MM.1S (cell line): ENCODE results near the gene G0S2.

Source experiments
- DNase-seq: peaks from one replicate; pipeline ENCODE4 v3.0.0-alpha.2; 2015
- H2AFZ ChIP-seq: fragments of 300-600 bp; sonication (generic); 2 replicates; pipeline ENCODE4 v1.6.0; 2016; ENCODE audit warnings: antibody characterized with exemption, low read length
- H3F3A ChIP-seq: fragments of 300-600 bp; sonication (generic); 2 replicates; pipeline ENCODE4 v1.6.1; 2016; ENCODE audit warnings: mild to moderate bottlenecking, antibody characterized with exemption, low read length, moderate library complexity, mixed read lengths; ENCODE audit not compliant: insufficient read depth
- H3K27ac ChIP-seq: fragments of 300-600 bp; sonication (generic); 2 replicates; pipeline ENCODE4 v1.5.1; 2016; ENCODE audit warnings: mild to moderate bottlenecking, low read length
- H3K27me3 ChIP-seq: fragments of 300-600 bp; sonication (generic); replicated peaks from 2 replicates; pipeline ENCODE4 v1.6.0; 2016; ENCODE audit warnings: low read length; ENCODE audit not compliant: insufficient read depth
- H3K36me3 ChIP-seq: fragments of 300-600 bp; sonication (generic); replicated peaks from 2 replicates; pipeline ENCODE4 v1.6.1; 2016; ENCODE audit warnings: mild to moderate bottlenecking, low read length, mixed read lengths; ENCODE audit not compliant: insufficient read depth
- H3K4me1 ChIP-seq: fragments of 300-600 bp; sonication (generic); 2 replicates; pipeline ENCODE4 v1.6.1; 2016; ENCODE audit warnings: low read length, mixed read lengths
- H3K4me2 ChIP-seq: fragments of 300-600 bp; sonication (generic); 2 replicates; pipeline ENCODE4 v1.6.0; 2016; ENCODE audit warnings: low read depth, low read length
- H3K4me3 ChIP-seq: fragments of 300-600 bp; sonication (generic); 2 replicates; pipeline ENCODE4 v1.5.1; 2016; ENCODE audit warnings: low read length, mixed read lengths
- H3K79me2 ChIP-seq: fragments of 300-600 bp; sonication (generic); 2 replicates; pipeline ENCODE4 v1.6.1; 2016; ENCODE audit warnings: mixed run types, low read length, mixed read lengths
- H3K9ac ChIP-seq: fragments of 300-600 bp; sonication (generic); 2 replicates; pipeline ENCODE4 v1.6.1; 2016; ENCODE audit warnings: low read length, mixed read lengths
- H3K9me2 ChIP-seq: fragments of 300-600 bp; sonication (generic); replicated peaks from 2 replicates; pipeline ENCODE4 v1.6.1; 2016; ENCODE audit warnings: mild to moderate bottlenecking, low read length, mixed read lengths; ENCODE audit not compliant: insufficient read depth
- H3K9me3 ChIP-seq: fragments of 300-600 bp; sonication (generic); replicated peaks from 2 replicates; pipeline ENCODE4 v1.6.1; 2016; ENCODE audit warnings: mild to moderate bottlenecking, low read length, mixed read lengths; ENCODE audit not compliant: insufficient read depth
- H4K20me1 ChIP-seq: fragments of 300-600 bp; sonication (generic); 2 replicates; pipeline ENCODE4 v1.6.1; 2016; ENCODE audit warnings: mild to moderate bottlenecking, low read length, moderate library complexity, mixed read lengths; ENCODE audit not compliant: insufficient read depth
- EZH2 ChIP-seq: fragments of 300-600 bp; sonication (generic); optimal IDR thresholded peaks from 2 replicates; pipeline ENCODE3; 2017; ENCODE audit warnings: low read depth, mild to moderate bottlenecking, antibody characterized with exemption, low read length, mixed read lengths
- EZH2phosphoT487 ChIP-seq: fragments of 300-600 bp; sonication (generic); IDR thresholded peaks from 2 replicates; pipeline ENCODE4 v1.6.1; 2018; ENCODE audit warnings: antibody characterized with exemption, low read length
- TF ChIP-seq, protein P1 (sequence below): fragments of 300-600 bp; sonication (generic); IDR thresholded peaks from 2 replicates; pipeline ENCODE4 v1.5.1; 2016; ENCODE audit warnings: antibody characterized with exemption, low read length, mixed read lengths

Gene G0S2

GRCh38 chr1:209659909-209660308 is 15.3 kb upstream of the G0S2 start:
- TF ChIP-seq EZH2phosphoT487 = no peak
- no peak for TF ChIP-seq EZH2
- TF ChIP-seq, protein P1, sequence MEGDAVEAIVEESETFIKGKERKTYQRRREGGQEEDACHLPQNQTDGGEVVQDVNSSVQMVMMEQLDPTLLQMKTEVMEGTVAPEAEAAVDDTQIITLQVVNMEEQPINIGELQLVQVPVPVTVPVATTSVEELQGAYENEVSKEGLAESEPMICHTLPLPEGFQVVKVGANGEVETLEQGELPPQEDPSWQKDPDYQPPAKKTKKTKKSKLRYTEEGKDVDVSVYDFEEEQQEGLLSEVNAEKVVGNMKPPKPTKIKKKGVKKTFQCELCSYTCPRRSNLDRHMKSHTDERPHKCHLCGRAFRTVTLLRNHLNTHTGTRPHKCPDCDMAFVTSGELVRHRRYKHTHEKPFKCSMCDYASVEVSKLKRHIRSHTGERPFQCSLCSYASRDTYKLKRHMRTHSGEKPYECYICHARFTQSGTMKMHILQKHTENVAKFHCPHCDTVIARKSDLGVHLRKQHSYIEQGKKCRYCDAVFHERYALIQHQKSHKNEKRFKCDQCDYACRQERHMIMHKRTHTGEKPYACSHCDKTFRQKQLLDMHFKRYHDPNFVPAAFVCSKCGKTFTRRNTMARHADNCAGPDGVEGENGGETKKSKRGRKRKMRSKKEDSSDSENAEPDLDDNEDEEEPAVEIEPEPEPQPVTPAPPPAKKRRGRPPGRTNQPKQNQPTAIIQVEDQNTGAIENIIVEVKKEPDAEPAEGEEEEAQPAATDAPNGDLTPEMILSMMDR = no peak
- H3K9me3 ChIP-seq = no peaks in the 10 kb centered on the region
- DNase-seq = no peak
- no peak overlapping the region for H3K4me3 ChIP-seq
- H3K27ac ChIP-seq = no peak overlapping the region
- H3K4me2 ChIP-seq = peak overlapping the region; percentile 4; the same call in 1 of the 2 replicates
- no peaks in the 10 kb centered on the region for H3K27me3 ChIP-seq
- H4K20me1 ChIP-seq = no peaks in the 10 kb centered on the region
- no peaks in the 10 kb centered on the region for H3F3A ChIP-seq
- no peak overlapping the region for H3K9ac ChIP-seq
- no peaks in the 10 kb centered on the region for H3K36me3 ChIP-seq
- no peaks in the 10 kb centered on the region for H3K9me2 ChIP-seq
- no peaks in the 10 kb centered on the region for H3K79me2 ChIP-seq
- peaks cover 9% of the 10 kb centered on the region; the same call in 1 of the 2 replicates for H3K4me1 ChIP-seq
- H2AFZ ChIP-seq = peak overlapping the region; percentile 2; the same call in 1 of the 2 replicates

DNA sequence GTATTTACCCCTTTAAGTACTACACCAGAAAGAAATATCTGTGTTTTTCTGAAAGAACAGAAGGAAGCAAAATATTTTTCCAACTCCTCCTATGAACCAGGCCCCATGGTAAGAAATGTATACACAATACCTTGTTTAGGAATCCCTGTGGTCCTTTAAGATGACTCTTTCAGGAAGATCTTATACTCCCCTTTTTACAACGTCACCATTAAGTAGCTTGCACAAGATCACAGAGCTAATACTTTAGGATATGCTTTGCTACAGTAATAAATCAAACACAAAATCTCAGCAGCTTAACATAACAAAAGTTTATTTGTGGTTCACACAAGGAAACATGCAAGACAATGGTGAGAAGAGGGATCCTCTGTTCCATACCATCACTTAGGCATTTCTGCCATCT is 14.1 kb upstream of the G0S2 start:
- Histone ChIP-seq H3K79me2 (no peaks in the 10 kb centered on the region), H2AFZ (no peak overlapping the region), H3K4me1 (peaks cover 9% of the 10 kb centered on the region; the same call in 1 of the 2 replicates), H3K4me3 (no peak overlapping the region), H3K36me3 (no peaks in the 10 kb centered on the region), H3K9me3 (no peaks in the 10 kb centered on the region), H3F3A (no peaks in the 10 kb centered on the region), H3K9me2 (no peaks in the 10 kb centered on the region), H3K9ac (no peak overlapping the region), H3K27me3 (no peaks in the 10 kb centered on the region), H3K4me2 (no peak overlapping the region), H3K27ac (no peak overlapping the region), H4K20me1 (no peaks in the 10 kb centered on the region)
- no peak for DNase-seq
- TF ChIP-seq, protein P1 = no peak
- TF ChIP-seq EZH2phosphoT487 (no peak), EZH2 (no peak)

DNA sequence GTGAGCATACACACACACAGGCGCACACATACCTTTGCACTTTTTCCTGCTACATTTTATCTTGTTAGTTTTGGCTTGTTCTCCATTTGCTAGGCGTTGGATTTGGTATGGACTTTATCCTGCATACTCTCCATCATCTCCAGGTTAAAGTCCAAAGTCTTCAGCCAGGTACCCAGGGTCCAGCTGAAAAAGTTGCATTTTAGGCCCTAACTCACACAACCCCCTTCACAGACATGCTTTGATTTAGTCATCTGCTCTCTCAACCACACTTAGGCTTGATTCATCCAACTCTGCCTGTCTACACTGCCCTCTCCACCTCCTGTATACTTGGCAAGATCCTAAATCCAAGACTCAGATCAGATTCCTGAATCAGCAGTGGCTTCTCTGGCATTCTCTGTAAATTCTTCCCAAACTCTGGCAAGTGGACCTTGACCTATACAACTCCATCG is 12.3 kb upstream of the G0S2 start:
- H3K36me3 ChIP-seq = no peaks in the 10 kb centered on the region
- H3K9me2 ChIP-seq = no peaks in the 10 kb centered on the region
- no peak overlapping the region for H3K4me2 ChIP-seq
- DNase-seq = no peak
- no peaks in the 10 kb centered on the region for H4K20me1 ChIP-seq
- peaks cover 9% of the 10 kb centered on the region; the same call in 1 of the 2 replicates for H3K4me1 ChIP-seq
- TF ChIP-seq, protein P1 = no peak
- TF ChIP-seq EZH2 (no peak), EZH2phosphoT487 (no peak)
- H3F3A ChIP-seq = no peaks in the 10 kb centered on the region
- no peaks in the 10 kb centered on the region for H3K9me3 ChIP-seq
- no peak overlapping the region for H3K9ac ChIP-seq
- no peaks in the 10 kb centered on the region for H3K79me2 ChIP-seq
- H3K27ac ChIP-seq = no peak overlapping the region
- H3K27me3 ChIP-seq = no peaks in the 10 kb centered on the region
- no peak overlapping the region for H3K4me3 ChIP-seq
- no peak overlapping the region for H2AFZ ChIP-seq
